Esophagus squamous epithelium (tissue), 5 donors: ENCODE data around the gene CPSF3. TPM values are rescaled to one million over a fixed set of nuclear protein-coding genes. Genes with fewer than 3 reads are reported as not detected.

Source experiments
- DNase-seq: peaks from one replicate; lab custom pipeline; 2025; lab: John Stamatoyannopoulos, UW
- H3K27ac ChIP-seq, 4 donors: fragments of 200-600 bp; sonication (generic); one replicate each; pipeline ENCODE4 v1.5.1; 2016 to 2019; ENCODE audit warnings: mild to moderate bottlenecking in 1 of 4
- H3K27me3 ChIP-seq, 4 donors: fragments of 200-600 bp; sonication (generic); 1 replicate in 3 of 4; 2 replicates in 1 of 4; pipeline versions ENCODE4 v1.5.1 to v1.6.0; 2017 to 2021; ENCODE audit warnings: antibody characterized with exemption in 1 of 4
- H3K36me3 ChIP-seq, 3 donors: fragments of 200-600 bp; sonication (generic); one replicate each; pipeline ENCODE4 v1.5.1; 2016 to 2019
- H3K4me1 ChIP-seq, 3 donors: fragments of 200-600 bp; sonication (generic); one replicate each; pipeline ENCODE4 v1.5.1; 2017 to 2019
- H3K4me3 ChIP-seq, 4 donors: fragments of 200-600 bp; sonication (generic); 1 replicate in 3 of 4; 2 replicates in 1 of 4; pipeline ENCODE4 v1.5.1; 2016 to 2019; ENCODE audit warnings: mild to moderate bottlenecking in 2 of 4, moderate library complexity in 1 of 4
- H3K9me3 ChIP-seq, 3 donors: fragments of 200-600 bp; sonication (generic); one replicate each; pipeline ENCODE4 v1.5.1; 2016 to 2019
- CTCF ChIP-seq, 6 experiments: fragments of 450-650 bp in 4 of 6; fragments of 200-600 bp in 2 of 6; sonication (generic) in 2 of 6; IDR thresholded peaks; one replicate each; pipeline ENCODE4 v1.5.1; 2016 to 2019; ENCODE audit warnings: antibody characterized with exemption in 6 of 6, mild to moderate bottlenecking in 4 of 6, moderate library complexity in 4 of 6
- POLR2A ChIP-seq, 4 donors: fragments of 450-650 bp; IDR thresholded peaks; one replicate each; pipeline ENCODE4 v1.6.1; 2017; ENCODE audit warnings: antibody characterized with exemption in 4 of 4, mild to moderate bottlenecking in 4 of 4, moderate library complexity in 3 of 4
- WGBS, 2 donors: methylation state at CpG; one replicate each; pipeline ENCODE4 v1.1.5; 2018; 5-methylcytosine and 5-hydroxymethylcytosine counted together
- intact Hi-C: fragments of 100-400 bp; cut with DNase I; formaldehyde crosslinking; loops from one replicate; pipeline ENCODE4 v1.15.0; 2022
- total RNA-seq, 4 donors: library from RNA; depleted of rRNA; stranded (reverse); fragments of >200 nt; gene quantifications; one replicate each; pipeline ENCODE4 v1.1.0, GENCODE V29; 2016
- donor health status: DM: yes; HTN: yes; CAD: no.

The CPSF3 gene
- total RNA-seq, 4 donors from 2014 or later, result 20.4 to 27.9 (median 24.0) TPM

- 34 to 45% methylated on average over 13 to 15 of the region's 24 CpGs for WGBS, 2 donors
- Histone ChIP-seq H3K4me3 (peak overlapping the region; percentile 78 to 93 (median 84)), H3K36me3 (peaks cover 0 to 59% (median 0%) of the 10 kb centered on the region in 3 donors), H3K27ac (peak overlapping the region in 3 of 4 donors; percentile 86 to 95 (median 91)), H3K9me3 (no peaks in the 10 kb centered on the region), H3K4me1 (peaks cover 8 to 42% (median 12%) of the 10 kb centered on the region in 3 donors), H3K27me3 (no peaks in the 10 kb centered on the region)
- no peak for TF ChIP-seq POLR2A (IDR thresholded peaks at IDR 0.05)
- peak in 4 of 6 experiments; percentile 8 to 52 (median 24) for TF ChIP-seq CTCF (IDR thresholded peaks at IDR 0.05)
- DNase-seq, result no peak
- intact Hi-C loops, result no loop called here
These were observed 50.0 kb downstream of the CPSF3 start for GRCh38 chr2:9473308-9473984.

GRCh38 chr2:9473985-9474360 lies 50.5 kb downstream of the CPSF3 start:
- no peaks in the 10 kb centered on the region for H3K9me3 ChIP-seq
- peaks cover 0 to 59% (median 0%) of the 10 kb centered on the region in 3 donors for H3K36me3 ChIP-seq
- intact Hi-C loops, result no loop called here
- no peak for DNase-seq
- H3K4me3 ChIP-seq, result peak overlapping the region; percentile 78 to 93 (median 84)
- H3K4me1 ChIP-seq, result peaks cover 8 to 42% (median 12%) of the 10 kb centered on the region in 3 donors
- 0 to 10% methylated on average over 7 to 9 of the region's 39 CpGs for WGBS, 2 donors
- TF ChIP-seq POLR2A (IDR thresholded peaks at IDR 0.05), result peak in 1 of 4 donors; percentile 5
- TF ChIP-seq CTCF (IDR thresholded peaks at IDR 0.05), result no peak
- no peaks in the 10 kb centered on the region for H3K27me3 ChIP-seq
- peak overlapping the region; percentile 86 to 95 (median 91) for H3K27ac ChIP-seq

- 0% methylated on average over 5 of the region's 91 CpGs; no CpG with 5 or more reads in 1 of the 2 donors for whole genome bisulfite sequencing, 2 donors
- no peak for DNase-seq
- Histone ChIP-seq H3K27ac (peak within 1 kb of the TSS; percentile 86 to 95 (median 91)), H3K4me1 (peaks cover 8 to 42% (median 12%) of the 10 kb centered on the region in 3 donors), H3K9me3 (no peaks in the 10 kb centered on the region), H3K27me3 (no peaks in the 10 kb centered on the region), H3K36me3 (peaks cover 0 to 59% (median 0%) of the 10 kb centered on the region in 3 donors), H3K4me3 (peak within 1 kb of the TSS; percentile 78 to 93 (median 84))
- intact Hi-C loops, result no loop called here
- TF ChIP-seq CTCF (IDR thresholded peaks at IDR 0.05), result peak in 1 of 6 experiments; percentile 6
- TF ChIP-seq POLR2A (IDR thresholded peaks at IDR 0.05), result peak in 2 of 4 donors; percentile 43 to 76
These were observed 51.1 kb downstream of the CPSF3 start, which contains the start of gene IAH1 for GRCh38 chr2:9474361-9475057. Gene IAH1 (plus strand): TSS chr2:9474551. CDS start chr2:9474567, 16 bp downstream.

GRCh38 chr2:9477914-9478313 lies 54.5 kb downstream of the CPSF3 start:
- intact Hi-C loops, result no loop called here
- Histone ChIP-seq H3K27me3 (no peaks in the 10 kb centered on the region), H3K36me3 (peaks cover 9 to 61% (median 26%) of the 10 kb centered on the region in 3 donors), H3K4me1 (peaks cover 8 to 42% (median 12%) of the 10 kb centered on the region in 3 donors), H3K9me3 (no peaks in the 10 kb centered on the region), H3K27ac (no peak overlapping the region), H3K4me3 (no peak overlapping the region)
- no peak for DNase-seq
- 77 to 80% methylated on average over 7 of the region's 7 CpGs for WGBS, 2 donors
- no peak for TF ChIP-seq POLR2A (IDR thresholded peaks at IDR 0.05)
- TF ChIP-seq CTCF (IDR thresholded peaks at IDR 0.05), result no peak

- Histone ChIP-seq H3K4me3 (no peak overlapping the region), H3K27me3 (no peaks in the 10 kb centered on the region), H3K27ac (no peak overlapping the region), H3K36me3 (peaks cover 15 to 67% (median 32%) of the 10 kb centered on the region in 3 donors), H3K9me3 (no peaks in the 10 kb centered on the region), H3K4me1 (peaks cover 6 to 37% (median 12%) of the 10 kb centered on the region in 3 donors)
- no peak for DNase-seq
- intact Hi-C loops, result no loop called here
- TF ChIP-seq CTCF (IDR thresholded peaks at IDR 0.05) (no peak), POLR2A (IDR thresholded peaks at IDR 0.05) (no peak)
- WGBS, 2 donors, result 67 to 83% methylated on average over 2 to 3 of the region's 3 CpGs
These were observed 55.1 kb downstream of the CPSF3 start for GRCh38 chr2:9478526-9478925.
